ENCODE measurements around the gene SP7.
"Not testable (repeated sequence)": the region's sequence is repeated elsewhere in the genome, so short reads cannot be mapped to it uniquely, and the experiment has no call there.

SP7 gene

DNA sequence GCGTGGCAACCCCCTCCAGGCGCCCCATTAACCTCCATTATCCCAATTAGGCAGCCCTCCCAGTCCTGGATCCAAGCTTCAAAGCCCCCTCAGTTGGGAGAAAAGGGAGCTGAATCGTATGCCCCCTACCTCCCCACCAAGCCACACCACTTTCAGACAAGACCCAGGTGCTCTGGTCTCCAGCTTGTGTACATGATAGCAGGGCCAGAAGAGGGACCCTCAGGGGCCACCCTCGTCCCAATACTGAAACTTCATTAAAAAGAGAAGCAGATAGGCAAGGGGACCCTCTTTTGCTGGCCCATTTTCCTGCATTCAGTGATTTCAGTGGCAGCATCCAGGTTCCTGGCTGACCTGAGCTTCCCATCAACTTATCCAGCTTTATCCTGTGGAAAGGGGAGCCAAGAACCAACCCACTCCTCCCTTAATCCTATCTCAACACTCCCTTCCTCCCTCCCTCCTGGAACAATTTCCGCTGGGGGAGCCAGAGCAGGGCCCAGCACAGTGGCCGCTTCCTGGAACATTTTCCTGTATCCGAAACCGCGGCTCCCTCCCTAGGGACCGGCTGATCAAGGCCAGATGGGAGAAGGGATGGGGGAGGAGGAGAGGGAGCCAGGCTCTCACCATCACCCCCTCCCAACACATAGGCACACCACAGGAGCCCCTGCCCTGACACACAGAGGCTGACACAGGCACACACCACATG, 9.5 kb upstream of the SP7 start:
- peak; percentile 43 for DNase-seq

- DNase-seq = no peak
These were observed 8.8 kb upstream of the SP7 start for GRCh38 chr12:53344824-53345485.

GRCh38 chr12:53344487-53344823, 8.3 kb upstream of the SP7 start:
- DNase-seq = no peak

- DNase-seq = no peak
These were observed 7.8 kb upstream of the SP7 start for GRCh38 chr12:53343969-53344368.

- no peak for DNase-seq
These were observed 7.3 kb upstream of the SP7 start for GRCh38 chr12:53343449-53343848.

DNA sequence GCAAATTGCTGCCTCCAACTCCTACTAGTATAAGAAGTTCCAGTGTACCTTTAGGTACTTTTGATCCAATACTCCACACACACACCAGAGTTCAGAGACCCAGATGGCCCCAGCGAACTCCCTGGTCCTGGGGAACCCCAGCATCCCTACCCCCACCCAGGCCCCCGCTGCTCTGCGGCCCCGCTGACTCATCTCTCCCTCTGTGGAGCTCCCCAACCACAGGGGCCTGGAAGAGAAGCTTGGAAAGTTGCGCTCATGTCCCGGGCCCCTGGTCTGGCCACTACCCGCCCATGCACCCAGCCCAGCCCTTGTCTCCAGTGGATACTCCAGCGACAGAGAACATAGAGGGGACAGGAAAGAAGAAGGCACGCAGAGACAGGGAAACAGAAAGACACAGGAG, 4.2 kb upstream of the SP7 start:
- DNase-seq = no peak

- no peak for DNase-seq
These were observed 2.8 kb upstream of the SP7 start for GRCh38 chr12:53338916-53339315.

DNA sequence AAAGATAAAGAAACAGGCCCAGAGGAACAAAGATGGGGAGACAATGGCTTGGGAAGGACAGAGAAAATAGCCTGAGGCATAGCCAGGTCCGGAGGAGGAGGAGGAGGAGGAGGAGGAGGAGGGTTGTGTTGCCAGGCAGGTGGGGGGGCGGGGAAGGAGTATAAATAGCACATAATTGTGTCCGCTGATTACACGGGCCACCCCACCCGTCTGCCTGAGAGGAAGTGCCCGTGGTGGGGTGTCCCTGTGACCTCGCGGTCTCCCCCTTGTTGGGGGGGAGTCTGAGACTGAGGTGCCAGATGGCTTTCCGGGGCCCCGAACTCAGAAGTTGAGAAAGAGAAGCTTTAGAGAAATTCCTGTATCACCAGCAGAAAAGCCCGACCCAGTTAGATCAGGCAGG, 1.9 kb upstream of the SP7 start:
- no peak for DNase-seq

DNA sequence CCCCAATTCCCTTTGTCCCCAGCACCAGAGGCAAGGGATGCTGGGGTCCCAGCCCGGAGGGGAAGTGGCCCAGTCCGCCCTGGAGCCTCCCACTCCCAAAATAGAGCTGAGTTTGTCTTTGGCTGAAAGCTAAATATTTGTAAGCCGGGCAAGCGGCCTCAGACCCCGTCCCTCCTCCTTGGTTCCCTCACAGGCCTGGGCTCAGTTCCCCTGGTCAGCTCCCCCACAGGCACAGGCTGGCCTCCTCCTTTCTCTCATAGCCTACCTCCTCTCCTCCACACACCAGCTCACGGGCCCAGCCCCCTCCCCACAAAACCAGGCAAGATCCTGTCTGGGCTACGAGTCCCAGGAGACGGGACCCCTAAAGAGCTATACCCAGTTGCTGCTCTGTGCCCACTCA, 1.3 kb downstream of the SP7 start:
- DNase-seq = no peak

DNA sequence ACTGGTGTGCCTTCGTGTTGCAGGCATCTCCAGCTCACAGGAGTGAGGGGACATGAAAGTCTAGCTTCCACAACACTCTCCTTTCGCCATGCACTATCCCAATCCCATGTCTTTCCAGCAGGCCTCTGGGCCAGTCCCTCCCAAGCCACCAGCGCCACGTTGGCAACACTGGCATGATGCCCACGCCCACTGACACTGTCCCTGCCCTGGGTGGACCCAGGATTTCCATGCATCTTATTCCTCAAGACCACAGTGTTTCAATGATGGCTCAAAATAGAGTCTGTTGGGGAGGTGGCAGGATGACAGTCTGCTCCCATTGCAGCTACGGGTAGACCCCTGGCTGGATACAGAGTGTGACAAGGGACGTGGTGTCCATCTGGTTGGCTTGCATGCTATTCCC, 2.3 kb downstream of the SP7 start:
- no peak for DNase-seq

DNA sequence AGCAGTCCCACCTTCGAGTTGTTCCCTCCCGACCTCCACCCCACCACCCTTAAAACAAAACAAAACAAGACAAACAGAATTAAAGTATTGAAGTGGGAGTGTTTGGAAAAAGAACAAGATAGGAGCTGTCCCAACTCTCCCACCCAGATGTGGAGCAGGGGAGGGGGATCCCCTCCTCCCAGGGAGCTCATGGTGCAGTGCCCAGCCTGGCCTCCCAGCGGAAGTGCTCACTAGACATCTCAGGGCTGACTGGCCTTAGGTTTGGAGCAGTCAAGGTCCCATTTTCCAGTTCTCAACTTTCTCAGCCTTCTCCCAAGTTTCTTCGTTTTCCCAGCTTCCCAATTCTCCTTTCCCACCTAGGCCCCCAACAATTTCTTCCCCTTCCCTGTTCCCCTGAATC, 2.9 kb downstream of the SP7 start:
- no peak for DNase-seq

- no peak for DNase-seq
These were observed 3.4 kb downstream of the SP7 start for GRCh38 chr12:53332744-53333143.

DNA sequence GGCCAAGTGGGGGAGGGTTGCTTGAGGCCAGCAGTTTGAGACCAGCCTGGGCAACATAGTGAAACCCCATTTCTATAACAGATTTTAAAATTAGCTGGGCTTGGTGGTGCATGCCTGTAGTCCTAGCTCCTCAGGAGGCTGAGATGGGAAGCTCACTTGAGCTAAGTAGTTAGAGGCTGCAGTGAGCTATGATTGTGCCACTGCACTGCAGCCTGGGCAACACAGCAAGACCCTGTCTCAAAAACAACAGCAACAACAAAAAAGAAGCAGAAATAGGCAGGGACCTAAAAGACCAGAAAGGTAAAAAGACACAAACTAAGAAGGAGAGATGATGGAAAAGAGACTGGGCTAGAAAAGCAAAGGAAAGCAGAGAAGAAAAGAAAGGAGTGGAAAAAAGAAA, 3.8 kb downstream of the SP7 start:
- DNase-seq = not testable (repeated sequence)

- DNase-seq = no peak
These were observed 5.5 kb downstream of the SP7 start for GRCh38 chr12:53330671-53331070.

DNA sequence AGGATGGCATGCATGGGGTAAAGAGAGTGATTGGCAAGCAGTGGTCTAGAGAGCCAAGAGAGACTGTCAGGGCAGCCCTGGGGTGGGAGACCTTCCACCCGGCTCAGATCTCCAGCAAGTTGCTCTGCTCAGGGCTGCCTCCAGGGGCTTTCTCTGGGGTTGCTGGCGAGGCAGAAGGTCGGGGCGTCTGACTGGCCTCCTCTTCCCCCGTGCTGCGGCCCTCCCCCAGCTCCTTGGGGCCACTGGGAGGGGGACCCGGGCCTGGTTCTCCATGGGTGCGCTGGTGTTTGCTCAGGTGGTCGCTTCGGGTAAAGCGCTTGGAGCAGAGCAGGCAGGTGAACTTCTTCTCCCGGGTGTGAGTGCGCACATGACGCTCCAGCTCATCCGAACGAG, 8.1 kb downstream of the SP7 start:
- no peak for DNase-seq

GRCh38 chr12:53327435-53328042, 8.6 kb downstream of the SP7 start:
- DNase-seq = no peak

DNA sequence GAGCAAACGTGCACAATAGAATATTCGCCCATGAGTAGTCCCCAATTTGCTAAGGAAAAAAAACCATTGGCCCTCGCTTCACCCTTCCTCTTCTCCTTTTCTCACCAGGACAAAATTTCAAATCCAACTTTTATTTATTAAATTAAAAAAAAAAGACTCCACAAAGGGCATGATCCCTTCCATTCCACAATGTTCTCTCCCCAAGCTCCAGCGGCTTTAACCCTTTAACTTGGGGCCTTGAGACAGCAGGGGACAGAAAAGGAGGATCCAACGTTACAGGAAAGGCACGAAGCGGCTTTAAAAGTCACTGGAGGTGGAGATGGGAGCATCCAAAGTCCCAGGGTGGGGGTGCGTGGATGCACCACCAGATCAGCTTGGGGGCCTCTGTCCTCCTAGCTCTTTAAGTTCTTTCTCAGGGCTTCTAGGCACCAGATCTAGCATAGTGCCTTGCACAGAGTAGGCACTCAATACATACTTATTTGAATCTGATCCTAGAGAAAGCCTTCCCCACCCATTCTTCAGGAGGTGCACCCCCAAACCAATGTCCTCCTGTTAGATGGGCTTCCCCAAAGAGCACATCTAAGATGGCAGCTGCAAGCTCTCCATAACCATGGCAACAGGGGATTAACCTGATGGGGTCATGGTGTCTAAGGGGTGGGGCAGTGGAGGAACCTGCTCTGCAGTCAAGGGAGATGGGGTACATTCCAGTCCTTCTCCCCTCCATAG, 9.5 kb downstream of the SP7 start:
- DNase-seq = no peak

DNA sequence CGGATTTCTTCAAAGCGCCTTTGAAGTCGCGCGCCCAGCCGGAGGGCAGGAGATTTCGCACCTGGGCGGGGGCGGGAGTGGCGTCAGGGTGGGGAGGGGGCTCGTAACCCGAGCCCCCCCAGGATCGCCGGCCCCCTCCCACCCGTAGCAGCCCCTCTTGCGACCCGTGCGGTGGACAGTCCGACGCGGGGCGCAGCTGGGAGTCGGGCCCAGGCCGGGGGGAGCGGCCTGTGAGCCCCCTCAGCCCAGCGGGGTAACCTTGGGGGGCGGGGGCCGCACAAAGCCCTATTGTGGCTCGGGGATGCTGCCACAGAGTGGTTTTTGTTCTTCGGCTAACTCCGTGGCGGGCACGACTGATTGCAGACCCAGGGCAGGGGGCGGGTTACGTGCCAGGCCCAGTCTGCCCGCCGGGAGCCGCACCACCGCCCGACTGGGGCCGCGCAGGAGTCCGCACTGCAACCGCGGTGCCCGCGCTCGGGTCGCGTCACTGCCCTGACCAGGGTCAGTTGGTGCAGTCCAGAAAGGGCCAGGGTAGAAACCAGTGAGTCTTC, 10.6 kb downstream of the SP7 start:
- no peak for DNase-seq

- DNase-seq = peak; percentile 47
These were observed 11.2 kb downstream of the SP7 start for GRCh38 chr12:53324779-53325510.

DNA sequence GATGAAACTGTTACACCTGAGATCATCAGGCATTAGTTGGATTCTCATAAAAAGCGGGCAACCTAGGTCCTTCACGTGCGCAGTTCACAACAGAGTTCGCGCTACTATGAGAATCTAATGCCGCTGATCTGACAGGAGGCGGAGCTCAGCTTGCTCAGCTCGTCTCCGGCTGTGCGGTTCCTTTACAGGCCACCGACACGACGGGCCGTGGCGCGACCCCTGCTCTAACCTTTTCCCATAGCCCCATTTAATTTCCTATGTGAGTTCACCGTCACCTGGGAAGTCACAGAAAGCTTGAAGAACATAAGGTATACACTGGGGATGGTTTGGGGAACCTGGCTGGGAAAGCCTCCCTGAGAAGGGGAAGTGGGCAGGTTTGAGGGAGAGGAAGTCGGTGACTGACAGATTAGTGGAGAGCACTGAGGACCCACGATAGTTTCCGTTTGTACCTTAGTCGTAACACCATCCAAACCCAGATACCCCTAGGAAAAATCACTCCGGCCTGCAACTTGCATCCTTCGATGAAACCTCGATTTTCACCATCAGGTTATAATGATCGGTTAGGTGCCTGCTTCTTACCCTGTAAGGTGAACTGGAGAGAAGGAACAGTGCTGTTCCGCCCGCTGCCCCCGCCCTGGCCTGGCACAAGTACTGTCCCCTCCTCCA, 11.9 kb downstream of the SP7 start:
- DNase-seq = no peak

- no peak for DNase-seq
These were observed 15.6 kb downstream of the SP7 start for GRCh38 chr12:53320352-53321195.

Data from NCI-H524 treated with DMSO at 0.1 percent for 48 hours (cell line).